NCI-H1417 treated with DMSO at 0.1 percent for 48 hours (cell line): ENCODE results near the gene NRCAM.

ENCODE experiments used
- DNase-seq: peaks from one replicate; lab custom pipeline; 2025; lab: John Stamatoyannopoulos, UW

The NRCAM gene

DNA sequence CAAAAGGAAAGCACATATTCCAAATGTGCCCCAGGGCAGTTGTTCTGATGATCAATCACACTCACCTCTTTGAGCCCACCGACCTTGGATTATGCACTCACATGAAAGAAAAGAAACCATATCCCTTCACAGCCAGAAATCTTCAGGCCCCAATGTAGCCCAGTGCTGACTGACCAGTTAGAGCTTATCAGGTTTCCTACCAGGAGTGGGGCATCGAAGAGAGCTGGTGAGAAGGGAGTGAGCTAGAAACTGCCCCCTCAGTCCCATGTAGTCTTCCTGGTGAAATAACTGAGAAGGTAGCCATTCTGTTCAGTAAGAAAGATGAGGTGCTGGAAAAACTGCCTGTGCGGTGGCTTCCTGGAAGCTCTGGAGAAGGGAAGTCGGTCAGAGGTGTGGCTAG lies 32.2 kb downstream of the NRCAM start:
- DNase-seq: no peak

DNA sequence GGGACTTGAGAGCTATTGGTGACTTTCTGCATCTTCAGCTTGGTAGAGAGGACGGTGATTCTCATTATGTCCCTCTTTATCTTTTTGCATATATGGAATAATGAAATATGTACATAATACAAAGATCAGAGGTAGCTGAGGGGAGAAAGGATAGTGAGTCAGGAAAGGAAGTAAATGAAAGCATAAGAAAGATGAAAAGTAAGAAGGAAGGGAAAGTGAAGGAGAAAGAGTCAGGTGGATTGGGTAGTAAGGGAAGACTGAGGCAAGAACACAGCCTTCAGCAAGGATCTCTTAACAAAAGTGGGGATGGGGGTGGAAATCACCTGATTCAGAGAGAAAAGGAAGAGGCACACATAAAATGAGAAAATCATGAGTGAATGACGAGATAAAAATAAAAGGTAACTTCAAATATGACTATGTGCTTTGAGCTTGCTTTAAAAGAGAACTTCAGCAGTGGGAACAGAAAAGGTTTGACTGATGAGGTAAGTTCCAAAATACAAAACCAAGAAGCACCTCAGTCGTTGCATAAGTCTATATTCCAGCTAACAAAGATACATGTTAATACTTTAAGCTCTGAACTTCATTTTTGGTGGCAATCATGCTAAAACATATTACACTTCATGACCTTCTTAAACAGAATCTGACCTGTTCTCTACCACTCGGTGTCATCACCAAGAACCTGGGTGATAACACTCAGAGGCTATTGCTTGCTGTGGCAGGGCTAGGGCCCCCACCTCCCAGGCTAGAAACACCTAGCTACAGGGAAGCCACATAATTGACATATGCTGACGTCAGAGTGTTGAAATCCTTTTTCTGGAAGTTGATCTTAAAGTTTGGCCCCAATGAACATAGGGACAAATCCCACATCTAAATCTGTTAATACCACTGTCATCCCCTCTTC lies 32.9 kb downstream of the NRCAM start:
- no peak for DNase-seq

DNA sequence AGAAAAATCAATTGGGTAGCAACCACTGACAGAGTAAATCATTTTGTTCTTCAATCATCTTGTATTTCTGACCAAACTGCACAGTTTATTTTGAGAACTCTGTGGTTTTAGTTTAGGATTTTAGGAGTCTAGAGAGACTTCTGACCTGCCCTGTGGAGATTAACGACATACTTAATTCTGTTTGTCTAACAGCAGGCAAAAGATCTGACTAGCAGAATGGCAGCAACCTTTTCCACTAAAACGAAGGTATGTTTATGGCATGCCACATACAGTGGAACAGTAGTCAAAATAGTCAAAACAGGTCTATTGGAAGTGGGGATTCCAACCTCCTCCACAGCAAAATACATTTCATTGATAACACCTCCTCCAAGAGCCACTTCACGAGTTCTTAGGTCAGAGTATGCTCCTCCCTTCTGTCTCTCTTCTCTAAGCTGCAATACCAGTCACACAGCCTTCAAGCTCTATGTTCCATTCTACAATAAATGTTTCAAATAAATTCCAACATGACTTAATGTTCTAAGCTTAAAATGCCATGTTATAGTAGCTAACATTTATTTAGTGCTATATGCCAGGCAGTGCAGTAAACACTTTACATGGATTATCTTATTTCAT lies 34.4 kb downstream of the NRCAM start:
- DNase-seq: no peak

DNA sequence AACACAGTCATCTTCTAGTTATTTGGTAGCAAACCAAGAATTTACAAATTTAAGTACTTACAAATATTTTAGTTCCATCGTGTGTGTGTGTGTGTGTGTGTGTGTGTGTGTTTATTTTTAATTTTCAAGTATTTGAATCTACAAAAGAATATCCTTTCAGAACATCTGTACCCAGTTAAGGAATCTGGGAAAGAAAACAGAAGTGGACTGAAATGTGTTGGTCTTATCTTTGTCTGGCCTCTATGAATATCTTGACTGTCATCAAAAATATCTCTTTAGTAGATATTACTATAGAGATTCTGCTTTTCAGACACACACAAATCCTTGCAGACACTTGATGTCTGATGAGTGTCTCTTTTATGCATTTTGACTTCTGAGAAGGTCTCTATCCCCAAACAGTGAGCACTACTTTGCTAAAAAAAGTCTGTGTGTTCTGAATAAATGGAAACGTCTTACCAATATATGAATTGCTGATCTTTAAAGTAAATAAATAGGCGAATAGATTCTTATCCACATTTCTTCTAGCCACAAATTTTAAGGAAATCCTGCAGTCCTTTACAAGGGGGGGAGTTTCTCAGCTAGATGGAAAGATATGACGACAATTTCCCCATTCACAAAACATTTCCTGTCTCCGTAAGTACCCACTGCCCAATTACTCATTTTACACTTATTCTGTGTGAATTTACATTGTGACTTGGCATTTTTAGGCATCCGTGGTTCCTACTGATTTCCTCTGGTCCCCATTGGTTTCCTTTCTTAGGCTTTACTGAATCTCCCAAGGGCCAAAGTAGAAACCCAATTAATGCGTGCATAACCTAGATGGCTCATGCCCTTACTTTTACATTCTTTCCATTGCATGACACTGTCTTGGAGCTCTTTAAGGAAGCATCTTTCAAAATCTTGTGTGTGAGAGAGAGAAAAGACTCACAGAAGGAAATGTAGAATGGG lies 36.0 kb downstream of the NRCAM start:
- no peak for DNase-seq

DNA sequence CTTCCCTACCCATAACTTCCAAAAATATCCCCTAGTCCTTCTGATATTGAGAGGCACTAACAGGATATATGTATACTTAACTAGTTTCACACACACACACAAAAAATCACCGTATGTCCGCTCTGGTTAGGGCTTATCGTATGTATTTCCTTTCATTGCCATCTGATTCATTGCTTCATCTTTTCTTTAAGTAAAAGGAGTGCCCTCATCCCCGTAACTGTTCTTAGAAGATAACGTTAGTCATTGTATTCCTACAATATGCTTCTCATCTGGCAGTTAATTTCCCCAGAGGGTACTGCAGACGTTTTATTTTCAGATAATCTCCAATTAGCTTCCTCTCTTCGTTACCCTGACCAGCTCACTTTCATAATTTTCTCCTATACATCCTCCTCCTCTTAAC lies 37.3 kb downstream of the NRCAM start:
- DNase-seq: no peak

DNA sequence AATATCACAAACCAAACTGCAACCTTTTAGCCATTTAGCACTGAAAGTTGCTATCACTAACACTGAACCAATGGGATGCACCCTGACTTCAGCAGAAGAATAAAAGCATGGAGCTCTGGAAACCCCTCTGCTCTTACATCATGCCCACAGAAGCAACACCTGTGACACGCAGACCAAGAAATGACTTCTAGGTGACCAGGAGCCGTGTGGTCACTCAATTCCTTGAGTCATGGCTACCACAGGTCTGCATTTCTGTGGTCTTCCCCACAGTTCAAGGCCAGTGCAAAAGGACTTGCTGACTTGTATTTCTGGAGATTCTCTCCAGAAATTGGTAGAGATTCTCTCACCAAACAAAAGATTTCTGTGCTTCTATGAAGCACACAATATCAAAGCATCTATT lies 38.3 kb downstream of the NRCAM start:
- no peak for DNase-seq

DNA sequence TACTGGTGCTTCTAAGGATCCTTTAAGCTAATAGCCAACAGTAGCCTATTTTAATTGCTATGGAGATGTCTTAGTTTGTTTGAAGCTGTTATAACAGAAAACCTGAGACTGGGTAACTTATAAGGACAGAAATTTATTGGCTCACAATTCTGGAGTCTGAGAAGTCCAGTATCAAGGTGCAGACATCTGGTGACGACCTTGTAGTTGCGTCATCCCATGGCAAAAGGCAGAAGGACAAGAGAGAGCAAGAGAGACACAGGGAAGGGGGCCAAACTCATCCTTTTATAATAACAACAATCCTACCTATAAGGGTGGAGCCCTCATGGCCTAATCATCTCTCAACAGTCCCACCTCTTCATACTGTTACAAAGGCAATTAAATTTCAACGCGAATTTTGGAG lies 39.1 kb downstream of the NRCAM start:
- DNase-seq: no peak

DNA sequence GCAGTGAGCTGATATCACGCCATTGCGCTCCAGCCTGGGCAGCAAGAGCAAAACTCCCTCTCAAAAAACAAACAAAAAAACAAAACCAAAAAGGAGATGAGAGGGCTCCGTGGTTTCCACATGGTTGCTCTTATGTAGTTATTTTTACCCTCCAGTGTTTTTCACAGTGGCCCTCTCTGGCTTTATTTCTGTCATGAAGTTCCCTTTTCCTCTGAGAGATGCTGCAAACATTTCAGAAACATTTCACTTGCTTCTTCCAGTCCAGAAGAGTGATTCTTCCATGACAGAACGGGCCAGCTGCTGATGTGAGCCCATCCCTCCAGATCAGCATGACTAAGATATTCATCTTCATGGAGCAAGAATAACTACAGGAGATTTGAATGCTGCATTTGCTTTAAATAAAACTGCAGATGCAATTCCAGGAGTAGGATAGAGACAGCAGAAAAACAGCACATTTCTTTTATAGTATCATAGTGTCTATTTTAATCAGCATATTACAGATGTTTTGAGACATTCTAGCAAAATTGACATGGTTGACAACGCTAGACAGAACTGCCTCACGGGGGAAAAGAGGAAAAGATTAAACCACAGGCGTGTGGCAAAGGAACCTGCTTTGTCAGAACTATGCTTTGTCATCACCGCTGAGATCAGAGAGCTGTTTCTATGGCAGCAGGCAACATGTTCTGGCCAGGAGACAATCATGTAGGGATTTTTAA lies 40.3 kb downstream of the NRCAM start:
- peak; percentile 52 for DNase-seq

DNA sequence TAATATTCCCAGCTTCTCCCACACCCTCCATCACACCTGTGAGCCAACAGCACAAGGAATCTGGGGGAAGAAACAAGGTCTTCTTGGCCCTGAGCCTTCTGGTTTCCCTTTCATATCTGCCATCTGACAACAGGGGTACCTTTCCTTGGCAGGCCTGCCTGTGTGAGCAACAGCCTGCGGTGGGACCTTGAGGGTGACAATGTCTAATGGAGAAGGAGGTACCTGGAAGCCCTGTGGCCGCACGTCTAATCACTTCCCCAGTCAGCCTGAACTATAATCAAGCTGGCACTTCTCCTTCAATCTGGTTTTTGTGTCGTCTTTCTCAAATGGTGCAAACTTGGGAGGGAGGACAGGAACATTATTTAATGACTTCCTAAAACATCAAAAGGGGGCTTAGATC lies 41.2 kb downstream of the NRCAM start:
- DNase-seq: no peak

DNA sequence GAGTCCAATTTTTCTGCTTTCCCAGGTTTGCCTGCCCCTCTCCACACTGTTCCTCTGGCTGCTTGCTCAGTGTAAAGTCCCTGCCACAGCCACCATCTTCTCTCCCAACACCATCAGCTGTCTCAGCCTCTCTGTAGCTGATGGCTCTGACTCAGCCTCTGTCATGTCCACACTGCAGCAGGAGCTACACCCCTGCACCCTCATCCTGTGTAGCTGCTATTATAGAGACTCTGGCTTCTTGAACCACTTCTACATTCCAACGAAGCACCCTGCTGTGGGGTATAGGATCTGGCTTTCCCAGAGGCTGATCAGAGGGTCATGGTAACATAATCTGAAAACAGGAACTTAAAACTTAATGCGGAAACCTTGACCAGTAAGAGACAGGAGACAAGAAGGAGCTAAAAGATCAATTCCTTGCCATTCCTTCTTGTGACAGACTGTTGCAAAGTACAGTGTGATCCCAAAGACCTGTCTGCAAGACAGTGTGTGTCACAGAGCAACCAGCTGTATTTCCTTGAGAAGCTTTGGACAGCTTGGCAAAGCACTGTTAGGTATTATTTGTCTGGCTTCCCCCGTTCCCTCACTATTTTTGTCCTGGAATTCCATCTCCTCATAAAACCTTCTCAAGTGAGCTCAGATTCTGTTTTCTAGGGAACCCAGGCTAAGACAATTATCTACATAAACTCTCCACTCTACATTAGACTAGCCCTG lies 42.3 kb downstream of the NRCAM start:
- no peak for DNase-seq

DNA sequence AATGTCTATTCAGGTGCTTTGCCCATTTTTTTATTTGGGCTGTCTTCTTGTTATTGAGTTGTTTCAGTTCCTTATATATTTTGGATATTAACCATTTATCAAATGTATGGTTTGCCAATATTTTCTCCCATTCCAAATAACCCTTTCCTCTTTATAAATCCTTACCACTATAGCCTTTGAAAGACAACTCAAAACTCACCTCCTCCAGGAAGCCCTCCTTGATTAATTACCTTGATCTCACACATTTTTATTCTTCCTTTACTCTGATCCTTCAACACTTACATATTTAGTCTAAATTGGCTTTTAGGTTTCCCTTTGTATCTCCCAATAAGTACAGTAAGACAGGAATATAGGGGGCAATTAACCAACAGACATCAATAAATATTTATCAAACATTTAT lies 42.9 kb downstream of the NRCAM start:
- no peak for DNase-seq

DNA sequence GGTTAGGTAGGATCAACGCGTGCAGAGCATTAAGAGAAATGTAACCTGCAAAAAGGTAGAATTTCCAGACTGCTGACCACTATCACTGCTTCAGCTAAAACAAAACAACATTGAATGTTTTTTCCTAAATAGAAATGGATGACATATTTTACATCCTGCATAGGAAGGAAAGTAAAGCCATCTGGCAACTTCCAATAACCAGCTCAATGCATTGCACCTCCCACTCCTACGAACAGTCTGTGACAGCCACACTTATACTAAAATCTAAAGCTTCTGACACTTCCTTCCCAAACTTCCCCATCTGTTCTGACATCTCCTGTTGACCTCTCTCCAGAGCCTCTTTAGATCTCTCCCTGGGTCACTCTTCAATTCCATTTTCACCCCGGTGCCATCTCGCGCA lies 47.1 kb downstream of the NRCAM start:
- DNase-seq: no peak

DNA sequence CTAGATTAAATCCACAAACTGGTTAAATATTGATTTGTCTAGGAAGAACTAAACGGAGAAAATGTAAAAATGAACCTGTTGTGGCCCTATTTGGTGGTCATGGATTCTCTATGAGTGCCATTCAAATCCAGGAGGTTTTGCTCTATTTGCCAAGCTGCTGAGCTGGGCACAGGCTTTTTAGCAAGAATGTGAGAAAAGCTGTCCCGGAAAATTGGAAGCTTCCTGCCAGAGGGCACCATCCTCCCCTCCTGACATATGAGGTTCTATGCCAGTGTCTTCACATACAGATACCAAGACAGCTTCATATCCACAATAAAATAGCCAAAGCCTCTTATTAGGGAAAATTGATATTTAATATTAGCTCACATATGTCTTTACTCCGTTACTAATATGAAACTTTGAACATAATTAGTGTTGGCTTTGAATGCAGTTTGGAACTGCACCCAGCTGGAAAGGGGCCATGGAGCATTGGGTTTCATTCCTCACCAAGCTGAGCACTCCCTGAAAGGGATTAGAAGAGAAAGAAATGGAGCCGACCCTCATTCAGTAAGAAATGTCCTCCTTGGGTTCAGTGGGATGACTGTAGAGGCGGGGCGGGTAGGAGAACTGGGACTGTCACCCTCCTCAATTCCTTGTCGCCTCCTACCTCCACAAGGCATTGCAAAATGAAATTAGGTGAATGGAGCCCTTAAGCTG lies 47.8 kb downstream of the NRCAM start:
- no peak for DNase-seq

DNA sequence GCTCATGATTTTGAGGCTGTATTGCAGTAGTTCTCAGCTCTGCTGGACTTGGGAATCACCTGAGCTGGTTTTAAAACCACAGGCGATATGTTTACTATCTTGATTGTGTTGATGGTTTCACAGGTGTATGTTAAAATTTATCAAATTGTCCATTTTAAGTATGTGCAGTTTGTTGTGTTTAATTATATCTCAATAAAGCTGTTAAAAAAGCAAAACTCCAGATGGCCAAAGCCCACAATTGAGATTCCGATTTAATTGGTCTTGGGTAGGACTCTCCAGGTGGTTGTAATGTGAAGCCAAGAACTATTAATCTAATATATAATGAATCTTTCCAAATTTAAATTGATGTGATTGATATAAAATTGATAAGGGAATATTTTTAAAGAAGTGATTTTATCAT lies 48.6 kb downstream of the NRCAM start:
- DNase-seq: no peak

DNA sequence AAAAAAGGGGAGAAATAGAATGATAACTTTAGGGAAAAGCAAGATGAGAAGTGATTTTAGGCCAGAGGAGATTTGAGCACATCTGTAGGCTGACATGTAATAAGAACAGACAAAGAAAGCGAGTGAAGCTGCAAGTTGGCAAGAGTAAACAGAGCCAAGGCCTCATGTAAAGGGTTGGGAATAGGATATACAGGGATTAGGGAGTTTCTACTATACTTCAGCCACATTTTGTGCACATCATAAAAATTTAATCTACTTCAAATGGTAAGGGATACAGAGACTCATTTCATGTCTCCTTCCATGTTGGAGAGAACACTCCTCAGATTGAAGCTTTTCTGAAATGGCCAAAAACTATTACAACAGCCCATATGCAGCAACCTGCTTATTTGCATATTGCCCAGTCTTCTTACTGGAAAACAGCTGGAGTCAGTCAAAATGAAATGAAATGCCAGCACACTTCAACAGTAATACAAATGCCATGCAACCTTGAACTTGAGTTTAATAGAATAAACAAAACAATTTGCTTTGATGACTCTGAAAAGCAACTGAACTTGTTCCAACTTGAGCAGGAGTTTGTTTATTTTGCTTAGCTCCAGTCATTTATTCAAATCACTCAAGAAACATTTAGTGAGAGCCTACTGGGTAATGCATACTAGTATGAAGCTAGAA lies 49.9 kb downstream of the NRCAM start:
- DNase-seq: no peak

DNA sequence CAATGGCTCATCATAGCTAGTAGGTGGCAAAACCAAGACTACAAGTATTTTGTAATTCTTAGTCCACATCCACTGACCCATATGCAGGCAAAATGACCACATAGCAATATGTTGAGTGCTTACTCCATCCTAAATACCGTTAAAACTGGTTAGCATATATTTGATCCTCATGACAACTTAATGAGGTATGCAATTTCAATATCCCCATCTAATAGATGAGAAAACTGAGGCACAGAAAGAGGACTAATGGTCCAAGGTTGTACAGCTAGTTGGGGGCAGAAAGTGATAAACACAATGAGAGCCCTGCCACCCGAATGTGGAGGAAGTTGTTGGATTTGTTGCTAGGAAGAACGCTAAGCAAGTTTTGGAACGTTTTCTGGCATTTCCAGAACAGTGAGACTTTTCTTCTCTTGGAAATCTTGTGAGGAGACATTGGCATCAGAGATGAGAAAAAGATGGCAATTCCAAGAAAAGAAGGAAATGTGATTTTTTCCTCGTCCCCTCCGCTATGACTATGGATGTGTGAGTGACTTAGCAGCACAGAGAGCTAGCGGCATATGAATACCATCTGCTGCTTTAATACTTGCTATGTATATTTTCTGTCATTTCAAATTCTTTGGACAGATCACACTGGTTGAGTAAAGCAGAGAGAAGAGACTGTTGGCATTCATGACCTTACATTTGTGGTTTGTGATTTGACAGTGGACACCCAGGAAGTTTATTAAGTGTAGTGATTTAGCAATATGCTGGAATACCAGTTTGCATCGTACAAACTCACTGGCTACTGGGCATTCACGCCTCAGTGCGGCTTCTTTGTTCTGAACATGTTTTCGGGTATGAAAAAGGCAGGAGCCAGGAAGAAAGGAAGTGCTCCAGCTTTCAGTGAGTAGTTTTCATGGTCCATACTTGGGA lies 51.5 kb downstream of the NRCAM start:
- DNase-seq: no peak

DNA sequence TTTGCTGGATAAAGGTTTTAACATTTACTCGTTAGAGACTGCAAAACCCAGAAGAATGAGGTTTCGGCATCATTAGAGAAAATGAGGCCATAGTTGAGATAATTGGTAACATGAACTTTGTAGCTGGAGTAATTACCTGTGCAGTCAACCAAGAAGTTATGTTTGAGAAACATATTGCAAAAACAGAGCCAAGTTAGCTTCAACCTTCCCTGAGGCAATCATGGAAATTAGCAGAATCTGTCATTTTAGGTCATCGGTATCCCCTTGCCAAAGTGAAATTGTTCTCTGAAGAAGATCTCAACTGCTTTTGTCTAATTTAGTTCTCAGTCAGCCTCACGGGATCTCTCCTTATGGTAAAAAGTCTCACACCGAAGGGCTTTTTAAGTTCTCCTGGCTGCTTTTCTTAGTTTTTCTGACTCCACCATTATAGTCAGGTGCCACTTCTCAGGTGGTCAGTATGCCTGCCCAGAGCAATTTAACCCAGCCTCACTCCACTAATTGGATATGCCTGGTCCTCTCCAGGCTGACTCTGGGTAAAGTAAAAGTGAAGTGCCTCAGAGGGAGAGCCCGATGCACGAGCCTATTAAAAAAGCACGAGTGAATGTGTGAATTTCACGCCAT lies 52.5 kb downstream of the NRCAM start:
- DNase-seq: no peak

DNA sequence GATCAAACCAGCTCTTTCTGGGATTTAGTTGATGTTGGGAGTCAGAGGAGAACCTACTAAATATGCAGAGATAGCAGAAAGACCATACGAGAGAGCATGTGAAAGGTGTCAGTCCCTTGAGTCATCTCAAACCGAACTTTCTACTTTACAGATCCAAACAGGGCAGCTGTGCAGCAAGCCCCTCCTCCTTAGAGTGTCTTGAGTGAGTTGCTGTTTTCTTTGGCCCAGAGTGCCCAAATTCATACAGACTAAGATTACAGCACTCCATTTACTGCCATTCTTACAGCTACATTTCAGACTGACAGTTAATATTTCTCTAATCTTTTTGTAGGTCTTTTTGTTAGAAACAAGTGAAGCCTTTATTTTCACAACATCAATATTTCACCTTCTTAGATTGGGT lies 53.4 kb downstream of the NRCAM start:
- no peak for DNase-seq

DNA sequence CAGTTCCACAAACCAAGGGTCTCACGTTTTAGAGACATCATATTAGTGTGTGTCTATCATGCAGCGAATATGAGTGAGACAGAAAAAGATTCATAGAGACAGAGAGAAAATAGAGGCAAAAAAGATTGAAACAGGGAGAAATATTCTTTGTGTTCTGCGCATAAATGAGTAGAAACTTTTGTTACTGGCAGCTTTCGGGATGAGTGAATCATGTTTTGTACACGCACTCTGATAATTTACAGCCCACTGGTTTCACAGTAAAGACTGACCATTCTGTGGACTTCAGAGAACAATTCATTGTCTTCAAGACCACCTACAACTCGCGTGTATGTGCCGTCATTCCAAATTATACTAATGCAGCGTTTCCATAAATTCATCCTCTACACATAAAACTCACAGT lies 60.2 kb downstream of the NRCAM start:
- no peak for DNase-seq
